Stimulated activated CD4-positive, alpha-beta T cell treated with anti-CD3 and anti-CD28 coated beads, Interleukin-12 subunit alpha, Interleukin-12 subunit beta, amount 100 ng/mL, for 24 hours (primary cell): Measurements from ENCODE around the gene CD79A.

Experiments used
- DNase-seq, 2 experiments: peaks; one replicate each; pipeline ENCODE4 v3.0.0-alpha.2; 2020; ENCODE audit warnings: low read depth in 2 of 2

Gene CD79A

DNA sequence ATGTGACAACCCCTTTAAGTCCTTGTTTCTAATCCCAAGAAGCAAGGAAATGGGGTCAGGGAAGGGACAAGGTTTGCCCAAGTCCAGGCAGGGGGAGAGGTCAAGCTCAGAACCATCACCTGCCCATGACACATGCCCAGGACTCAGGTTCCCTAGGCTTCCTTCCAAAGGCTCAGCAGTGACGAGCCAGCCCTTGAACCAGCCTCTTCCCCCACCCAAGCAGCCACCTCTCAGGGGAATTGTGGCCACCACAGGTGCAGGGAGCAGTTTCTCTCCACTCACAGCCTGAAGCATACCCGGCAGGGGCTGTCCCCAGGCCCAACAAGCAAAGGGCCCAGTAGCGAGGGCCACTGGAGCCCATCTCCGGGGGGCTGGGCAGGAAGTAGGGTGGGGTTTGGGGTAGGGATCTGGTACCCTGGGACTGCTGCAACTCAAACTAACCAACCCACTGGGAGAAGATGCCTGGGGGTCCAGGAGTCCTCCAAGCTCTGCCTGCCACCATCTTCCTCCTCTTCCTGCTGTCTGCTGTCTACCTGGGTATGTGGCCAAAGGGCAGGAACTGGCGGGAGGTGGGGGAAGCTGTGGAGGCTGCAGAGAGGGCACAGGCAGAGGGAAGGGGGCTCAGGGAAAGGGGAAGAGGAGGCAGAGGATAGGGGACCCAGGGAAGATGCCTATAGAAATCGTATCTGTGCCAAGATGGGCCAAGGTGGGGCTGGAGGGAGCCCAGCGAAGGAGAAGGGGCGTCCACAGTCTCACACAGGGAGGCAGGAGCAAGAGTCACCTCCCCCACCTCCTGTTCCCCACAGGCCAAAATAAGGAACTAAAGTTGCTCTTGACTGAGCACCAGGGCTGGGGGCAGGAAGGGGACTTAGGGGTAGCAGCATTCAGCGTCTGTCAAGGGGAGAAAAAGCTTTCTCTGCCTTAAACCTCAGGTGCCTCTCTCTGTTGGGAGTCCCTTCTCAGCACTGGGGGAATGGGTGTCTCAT is at the start of gene CD79A:
Gene CD79A, plus strand, starts transcription at position 433 of the 986 bp plus-strand sequence. Its CDS starts 26 bp downstream, at position 459.
- no peak for DNase-seq

DNA sequence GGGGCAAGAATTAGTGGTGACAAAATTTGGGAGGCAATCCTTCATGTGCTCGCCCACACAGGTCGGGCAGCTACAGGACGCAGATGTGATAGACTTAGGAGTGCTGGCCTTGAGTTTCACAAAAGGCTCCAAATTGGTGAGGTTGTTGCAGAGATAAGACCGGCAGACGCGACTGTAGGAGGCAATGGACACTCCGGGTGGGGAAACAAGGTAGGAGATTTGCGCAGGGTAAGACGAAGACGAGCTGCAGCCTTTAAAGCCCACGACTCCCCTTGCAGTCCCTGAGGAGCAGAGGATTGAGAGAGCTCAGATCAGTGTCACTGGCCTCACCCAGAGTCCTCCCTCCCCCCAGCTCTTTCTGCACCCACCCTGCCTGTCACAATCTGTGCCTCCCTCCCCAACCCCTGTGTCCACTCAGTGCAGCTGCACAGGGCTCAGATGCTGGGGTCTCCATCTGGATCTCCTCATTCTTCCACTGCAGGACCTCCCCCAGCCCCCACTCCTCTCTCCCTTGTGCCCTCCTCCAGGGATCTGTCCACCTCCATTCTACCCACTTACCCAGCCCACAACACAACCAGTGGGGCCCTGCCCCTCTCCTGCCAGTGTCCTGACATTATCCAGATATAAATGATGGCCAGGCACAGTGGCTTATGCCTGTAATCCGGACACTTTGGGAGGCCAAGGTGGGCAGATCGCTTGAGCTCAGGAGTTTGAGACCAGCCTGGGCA is 38.9 kb upstream of the CD79A start:
- DNase-seq = no peak

DNA sequence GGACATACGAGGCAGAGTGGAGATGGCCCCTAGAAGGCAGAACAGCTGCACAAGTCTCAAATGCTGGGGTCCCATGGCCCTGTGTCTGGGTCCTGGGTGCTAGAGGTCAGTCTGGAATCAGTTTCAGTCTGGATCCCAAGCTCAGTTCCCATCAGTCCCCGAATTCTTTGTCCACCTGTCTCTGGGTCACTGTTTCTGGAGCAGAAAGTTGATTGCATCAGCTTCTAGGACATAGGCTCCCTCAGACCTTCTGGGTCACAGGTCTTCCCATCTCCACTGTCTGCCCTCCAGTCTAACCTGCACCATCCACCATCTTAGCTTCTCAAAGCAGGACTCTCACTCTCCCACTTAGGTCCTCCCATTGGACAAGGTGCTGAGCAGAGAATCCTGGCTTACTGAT is 37.9 kb upstream of the CD79A start:
- no peak for DNase-seq

DNA sequence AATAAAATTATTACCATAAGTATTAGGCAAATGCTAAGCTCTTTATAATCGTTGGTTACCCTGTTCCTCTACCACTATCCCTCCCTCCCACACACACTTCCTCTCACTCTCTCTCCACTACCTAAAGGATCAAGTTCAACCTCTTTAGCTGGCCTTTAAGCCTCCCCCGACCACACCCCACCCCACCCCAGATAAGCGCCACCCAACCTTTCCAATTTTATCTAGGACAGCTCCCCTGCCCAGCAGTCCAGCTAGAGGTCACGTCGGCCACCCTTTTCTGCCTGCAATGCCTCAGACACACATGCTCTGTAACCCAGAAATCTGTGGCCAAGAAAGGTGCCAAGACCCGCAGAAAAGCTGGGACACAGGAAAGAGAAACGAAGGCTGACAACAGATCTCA is 33.7 kb upstream of the CD79A start:
- DNase-seq = no peak

DNA sequence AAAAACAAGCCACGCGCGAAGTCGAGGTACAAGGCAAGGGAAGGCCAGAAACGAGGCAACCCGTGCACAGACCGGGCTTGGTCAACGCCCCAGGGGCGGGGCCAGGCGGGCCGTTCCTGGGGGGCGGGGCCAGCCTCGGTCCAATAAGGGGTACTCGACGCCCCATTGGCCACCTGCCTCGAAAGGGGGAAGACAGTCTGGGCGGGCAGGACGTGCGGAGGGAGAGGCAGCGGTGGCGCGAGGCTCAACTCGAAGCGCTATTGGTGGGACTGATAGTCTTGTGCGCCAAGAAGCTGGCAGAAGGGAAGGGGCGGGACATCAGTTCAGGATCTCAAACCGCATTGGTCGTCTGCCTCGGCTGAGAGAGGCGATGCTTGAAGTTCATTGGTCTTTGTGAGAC is 32.5 kb upstream of the CD79A start, which contains the start of gene LYPD4:
Gene LYPD4, minus strand, starts transcription at position 83 of the 400 bp plus-strand sequence. CDS start 5,398 bp downstream, outside the sequence.
- DNase-seq = no peak

DNA sequence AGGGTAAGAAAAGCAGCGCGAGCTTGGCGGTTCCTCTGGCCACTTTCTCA is 32.3 kb upstream of the CD79A start, which contains the start of gene DMRTC2:
Gene DMRTC2, plus strand, starts transcription at position 42 of the 50 bp plus-strand sequence. CDS start 2,387 bp downstream, outside the sequence.
- DNase-seq = no peak

DNA sequence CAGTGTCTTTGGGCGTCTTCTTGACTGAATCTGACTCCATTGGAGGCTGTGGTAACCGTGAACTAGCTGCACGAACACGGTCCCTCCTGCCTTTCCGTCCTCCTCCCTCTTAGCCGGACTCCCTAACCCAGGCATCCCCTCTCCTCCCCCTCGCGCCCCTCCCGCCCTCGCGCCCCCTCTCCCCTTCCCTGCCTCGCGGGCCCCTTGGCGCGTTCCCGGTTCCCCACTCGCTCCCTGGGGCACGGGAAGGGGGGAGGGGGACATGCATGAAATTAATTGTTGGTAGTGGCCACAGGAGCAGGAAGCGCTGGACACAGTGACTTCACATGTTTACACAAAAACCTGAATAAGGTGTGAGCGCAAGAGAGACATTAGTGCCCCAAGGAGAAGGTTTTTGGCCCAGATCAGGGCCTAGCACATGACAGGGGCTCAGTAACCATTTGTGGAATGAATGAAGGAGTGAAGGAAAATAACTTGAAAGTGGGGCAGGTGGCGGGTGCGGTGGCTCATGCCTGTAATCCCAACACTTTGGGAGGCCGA is 32.0 kb upstream of the CD79A start:
- DNase-seq = no peak

DNA sequence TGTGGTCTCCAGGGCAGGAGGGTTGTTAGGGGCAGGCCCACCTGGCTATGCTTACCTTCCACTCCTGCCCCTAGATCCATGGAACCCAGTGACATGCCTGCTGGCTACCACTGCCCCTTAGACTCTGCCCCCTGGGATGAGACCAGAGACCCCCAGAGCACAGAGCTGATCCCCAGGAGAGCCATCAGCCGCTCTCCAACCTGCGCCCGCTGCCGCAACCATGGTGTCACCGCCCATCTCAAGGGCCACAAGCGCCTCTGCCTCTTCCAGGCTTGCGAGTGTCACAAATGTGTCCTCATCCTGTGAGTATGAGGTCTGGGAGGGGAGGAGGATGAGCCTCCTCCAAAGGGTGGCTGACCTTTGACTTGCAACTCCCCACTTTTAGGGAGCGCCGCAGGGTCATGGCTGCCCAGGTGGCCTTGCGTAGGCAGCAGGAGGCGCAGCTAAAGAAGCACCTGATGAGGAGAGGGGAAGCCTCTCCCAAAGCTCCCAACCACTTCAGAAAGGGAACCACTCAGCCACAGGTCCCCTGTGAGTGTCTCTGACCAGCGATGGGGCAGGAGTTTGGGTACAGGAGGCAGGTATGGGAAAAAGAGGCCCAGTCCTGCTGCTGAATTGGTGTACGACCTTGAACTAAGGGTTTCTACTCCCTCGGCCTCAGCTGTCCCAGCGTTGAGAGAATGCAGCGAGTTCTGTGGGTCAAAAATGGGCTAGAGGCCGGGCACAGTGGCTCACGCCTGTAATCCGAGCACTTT is 29.6 kb upstream of the CD79A start:
- no peak for DNase-seq

DNA sequence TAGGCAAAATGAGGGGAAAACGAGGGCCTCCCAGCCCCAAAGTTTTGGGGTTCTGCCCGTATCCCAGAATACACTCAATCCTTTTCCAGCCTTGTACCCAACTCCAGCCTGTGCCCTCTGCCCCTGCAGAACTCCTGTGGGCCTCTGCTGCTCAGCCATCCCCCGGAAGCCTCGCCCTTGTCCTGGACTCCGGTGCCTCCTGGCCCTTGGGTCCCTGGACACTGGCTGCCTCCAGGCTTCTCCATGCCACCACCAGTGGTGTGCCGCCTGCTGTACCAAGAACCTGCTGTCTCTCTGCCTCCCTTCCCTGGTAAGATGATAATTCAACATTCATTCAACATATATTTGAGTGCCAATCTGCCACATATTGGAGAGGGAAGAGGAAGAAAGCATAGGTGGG is 28.4 kb upstream of the CD79A start:
- no peak for DNase-seq

DNA sequence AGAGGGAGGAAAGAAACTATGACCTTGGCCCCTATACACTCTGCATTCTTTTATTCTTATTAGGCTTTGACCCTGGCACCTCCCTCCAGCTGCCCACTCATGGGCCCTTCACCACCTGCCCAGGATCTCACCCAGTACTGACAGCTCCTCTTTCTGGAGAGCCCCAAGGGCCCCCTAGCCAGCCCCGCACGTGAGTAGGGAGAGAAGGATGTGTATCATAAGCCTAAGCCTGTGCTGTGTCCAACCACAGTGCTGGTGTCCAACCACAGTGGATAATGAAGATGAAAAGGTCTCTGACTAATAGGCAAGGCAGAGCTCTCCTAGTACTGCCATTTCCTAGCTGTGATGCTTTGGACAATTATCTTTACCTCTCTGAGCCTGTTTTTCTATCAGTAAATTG is 28.0 kb upstream of the CD79A start:
- no peak for DNase-seq

DNA sequence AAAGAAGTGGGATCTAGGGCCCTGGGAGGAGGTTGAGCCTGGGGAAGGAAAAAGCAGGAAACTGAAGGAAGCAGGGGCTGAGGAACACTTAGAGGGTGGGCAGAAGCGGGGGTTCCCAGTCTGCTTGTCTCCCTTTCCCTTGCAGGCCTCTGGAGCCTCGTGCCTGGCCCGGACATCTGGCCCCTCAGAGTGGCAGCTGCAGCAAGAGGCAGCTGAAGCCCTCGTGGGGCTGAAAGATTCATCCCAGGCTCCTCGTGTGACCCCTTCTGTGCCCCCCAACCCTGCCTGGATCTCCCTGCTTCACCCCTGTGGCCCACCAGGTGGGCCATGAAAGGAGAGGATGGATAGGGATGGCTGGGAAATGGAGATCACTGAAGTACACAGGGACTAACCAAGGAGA is 26.7 kb upstream of the CD79A start:
- no peak for DNase-seq

DNA sequence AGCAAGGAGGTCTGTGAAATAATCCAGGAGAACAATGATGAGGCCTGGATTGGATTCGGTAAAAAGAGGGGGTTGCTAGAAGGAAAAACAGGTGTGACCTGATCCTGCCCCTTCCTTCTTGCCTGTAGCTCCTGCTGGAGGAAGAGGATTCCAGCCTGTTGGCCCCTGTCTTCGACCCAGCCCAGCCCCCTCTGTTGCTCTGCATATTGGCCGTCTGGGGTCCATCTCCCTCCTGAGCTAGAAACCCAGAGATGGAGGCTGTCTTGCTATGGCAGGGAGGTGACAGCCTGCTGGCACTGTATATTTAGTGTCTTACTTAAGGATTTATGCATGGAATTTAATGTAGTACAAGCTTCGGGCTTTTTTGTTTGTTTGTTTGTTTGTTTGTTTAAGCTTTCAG is 25.6 kb upstream of the CD79A start:
- DNase-seq = no peak

DNA sequence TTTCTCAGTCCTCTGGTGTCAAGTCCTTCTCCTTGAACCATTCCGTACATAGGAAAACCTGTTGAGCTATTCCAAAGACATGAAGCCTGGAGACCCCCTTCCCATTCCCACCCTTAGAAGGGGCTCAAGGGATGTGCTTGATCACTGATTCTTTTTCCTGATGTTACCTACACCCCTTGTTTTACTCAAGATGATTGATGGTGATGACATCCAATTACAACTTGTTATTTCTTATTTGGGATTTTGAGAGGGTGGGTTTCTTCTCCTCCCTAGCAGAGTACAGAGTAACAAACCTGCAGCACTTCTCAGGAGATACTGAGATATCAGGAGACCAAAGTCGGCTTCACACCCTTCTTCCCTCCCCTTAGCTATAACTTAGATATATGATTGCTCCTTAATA is 23.7 kb upstream of the CD79A start:
- DNase-seq = no peak

DNA sequence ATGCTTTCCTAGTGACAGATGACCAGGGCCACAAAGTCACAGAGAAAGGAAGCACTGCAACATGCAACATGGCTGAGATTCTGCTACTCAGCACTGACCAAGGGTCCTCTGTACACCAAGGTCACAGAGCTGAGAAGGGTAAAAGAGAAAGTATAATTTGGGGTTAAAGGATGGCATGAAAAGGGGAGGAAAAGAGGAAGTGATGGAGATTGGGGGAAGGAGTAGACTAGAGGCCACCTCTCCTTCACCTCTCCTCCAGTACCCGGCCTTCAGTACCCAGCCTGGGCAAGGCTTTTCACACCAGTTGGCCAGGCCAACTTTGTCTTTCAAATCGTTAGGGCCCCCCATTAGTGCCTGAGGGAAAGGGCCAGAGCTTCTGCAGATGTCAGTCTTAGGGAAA is 23.3 kb upstream of the CD79A start:
- DNase-seq = no peak

DNA sequence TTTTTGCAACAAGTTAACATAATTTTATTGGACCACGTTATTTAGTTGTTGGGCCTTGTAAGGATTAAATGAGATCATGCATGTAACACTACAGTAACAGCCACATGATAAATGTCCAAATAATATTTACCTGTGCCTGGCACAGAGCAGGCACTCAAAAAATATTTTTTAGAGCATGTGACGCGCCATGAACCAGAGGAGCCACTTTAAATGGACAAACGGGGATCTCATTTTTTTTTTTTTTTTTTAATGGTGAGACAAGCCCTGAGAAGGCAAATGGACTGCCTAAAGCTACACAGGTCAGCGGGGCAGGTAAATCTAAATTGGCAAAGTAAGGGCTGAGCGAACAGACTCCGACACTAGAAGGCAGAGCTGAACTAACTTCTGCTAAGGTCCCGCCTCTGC is 17.9 kb upstream of the CD79A start:
- DNase-seq = no peak

DNA sequence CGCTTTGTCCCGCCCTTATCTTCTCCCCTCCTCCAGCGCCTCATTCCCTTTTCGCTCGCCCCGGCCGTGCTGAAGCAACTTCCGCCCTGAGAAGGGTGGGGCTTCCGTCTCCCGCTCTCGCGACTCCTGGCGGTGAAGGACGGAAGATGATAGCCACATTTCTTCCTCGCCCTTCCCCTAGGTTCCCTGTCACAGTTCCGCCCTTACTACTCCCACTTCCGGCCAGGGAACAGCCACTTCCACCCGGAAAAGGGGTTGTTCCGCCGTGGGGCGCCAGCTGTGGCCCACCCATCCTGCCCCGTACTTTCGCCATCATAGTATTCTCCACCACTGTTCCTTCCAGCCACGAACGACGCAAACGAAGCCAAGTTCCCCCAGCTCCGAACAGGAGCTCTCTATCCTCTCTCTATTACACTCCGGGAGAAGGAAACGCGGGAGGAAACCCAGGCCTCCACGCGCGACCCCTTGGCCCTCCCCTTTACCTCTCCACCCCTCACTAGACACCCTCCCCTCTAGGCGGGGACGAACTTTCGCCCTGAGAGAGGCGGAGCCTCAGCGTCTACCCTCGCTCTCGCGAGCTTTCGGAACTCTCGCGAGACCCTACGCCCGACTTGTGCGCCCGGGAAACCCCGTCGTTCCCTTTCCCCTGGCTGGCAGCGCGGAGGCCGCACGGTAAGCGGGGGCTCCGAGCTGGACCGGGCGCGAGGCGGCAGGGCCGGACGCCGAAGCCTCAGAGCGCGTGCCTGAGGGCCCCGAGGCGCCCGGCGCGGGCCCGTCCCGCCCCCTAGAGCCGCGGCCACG is 17.3 kb upstream of the CD79A start, which contains the start of gene RPS19:
Gene RPS19, plus strand, starts transcription at position 638 of the 801 bp plus-strand sequence. CDS start 520 bp downstream, outside the sequence.
- peak; percentile 96 to 97 for DNase-seq

DNA sequence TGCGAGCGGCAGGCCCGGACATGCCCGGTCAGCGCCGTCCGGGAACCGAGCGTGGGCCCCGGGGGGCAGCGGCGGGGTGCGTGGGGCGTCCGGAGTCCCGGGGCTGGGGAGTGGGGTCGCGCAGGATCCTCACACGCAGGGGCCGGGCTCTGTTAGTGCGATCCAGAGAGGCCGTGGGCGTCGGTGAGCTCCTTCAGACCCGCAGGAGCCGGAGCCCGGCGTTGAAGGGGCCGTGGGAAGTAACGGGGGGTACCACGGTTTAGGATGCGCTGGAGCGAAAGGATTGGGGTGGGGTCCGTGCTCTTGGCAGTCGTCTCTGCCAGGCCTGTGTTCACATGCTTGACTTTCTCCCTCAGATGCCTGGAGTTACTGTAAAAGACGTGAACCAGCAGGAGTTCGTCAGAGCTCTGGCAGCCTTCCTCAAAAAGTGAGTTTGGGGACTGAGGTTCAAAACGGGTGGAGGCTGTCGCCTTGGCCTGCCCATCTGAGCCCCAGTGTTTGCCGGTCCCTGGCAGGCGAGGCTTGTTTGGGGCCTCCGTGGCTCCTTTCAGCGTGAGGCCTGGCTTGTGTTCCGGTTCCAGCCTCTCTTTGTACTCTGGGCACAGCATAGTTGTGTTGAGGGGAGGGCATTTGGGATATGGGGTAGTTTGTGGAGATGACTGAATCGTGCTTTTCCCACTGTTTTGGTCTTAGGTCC is 16.5 kb upstream of the CD79A start:
- DNase-seq = no peak

DNA sequence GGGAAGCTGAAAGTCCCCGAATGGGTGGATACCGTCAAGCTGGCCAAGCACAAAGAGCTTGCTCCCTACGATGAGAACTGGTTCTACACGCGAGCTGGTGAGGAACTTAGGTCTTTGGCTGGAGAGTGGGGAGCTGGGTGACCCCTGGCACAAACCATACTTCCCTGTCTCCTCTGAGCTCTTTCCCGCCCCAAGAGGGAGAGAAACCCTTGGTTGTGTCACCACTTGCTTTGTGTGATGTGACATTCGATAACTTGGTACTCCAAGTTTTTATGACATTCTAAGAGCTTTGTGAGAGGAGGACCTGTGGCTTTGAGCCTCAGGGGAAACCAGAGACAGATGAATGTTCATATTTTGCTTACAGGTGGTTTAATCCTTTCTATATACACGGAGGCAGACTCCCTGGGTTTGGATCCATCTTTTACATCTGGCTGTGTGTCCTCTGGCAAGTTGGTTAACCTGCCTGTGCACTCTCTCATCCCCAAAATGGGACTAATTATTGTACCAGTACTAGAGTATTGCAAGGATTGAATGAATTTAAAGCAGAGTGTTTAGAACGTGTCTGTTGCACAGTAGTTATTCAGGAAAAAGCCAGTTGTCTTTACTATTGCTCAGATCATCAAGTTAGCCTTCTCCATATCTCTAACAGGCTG is 15.8 kb upstream of the CD79A start:
- no peak for DNase-seq

DNA sequence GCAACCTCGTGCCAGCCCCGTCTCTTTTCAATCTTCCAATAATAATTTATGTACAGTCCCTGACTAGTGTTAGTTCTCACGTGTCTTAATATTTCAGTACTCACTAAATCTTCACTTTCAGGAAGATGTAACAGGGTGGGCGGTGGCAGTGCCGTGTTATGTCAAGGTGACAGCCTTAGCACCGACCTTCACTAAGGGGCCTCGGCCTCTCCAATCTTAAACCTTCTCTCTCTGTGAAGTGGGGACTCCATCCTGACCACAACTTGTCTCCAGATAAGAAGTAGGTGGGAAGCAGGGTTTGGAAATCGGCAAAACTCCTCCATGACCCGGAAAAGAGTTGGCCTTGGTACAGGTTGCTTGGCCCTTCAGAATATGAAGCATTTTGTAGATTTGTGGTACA is 15.2 kb upstream of the CD79A start:
- DNase-seq = no peak

DNA sequence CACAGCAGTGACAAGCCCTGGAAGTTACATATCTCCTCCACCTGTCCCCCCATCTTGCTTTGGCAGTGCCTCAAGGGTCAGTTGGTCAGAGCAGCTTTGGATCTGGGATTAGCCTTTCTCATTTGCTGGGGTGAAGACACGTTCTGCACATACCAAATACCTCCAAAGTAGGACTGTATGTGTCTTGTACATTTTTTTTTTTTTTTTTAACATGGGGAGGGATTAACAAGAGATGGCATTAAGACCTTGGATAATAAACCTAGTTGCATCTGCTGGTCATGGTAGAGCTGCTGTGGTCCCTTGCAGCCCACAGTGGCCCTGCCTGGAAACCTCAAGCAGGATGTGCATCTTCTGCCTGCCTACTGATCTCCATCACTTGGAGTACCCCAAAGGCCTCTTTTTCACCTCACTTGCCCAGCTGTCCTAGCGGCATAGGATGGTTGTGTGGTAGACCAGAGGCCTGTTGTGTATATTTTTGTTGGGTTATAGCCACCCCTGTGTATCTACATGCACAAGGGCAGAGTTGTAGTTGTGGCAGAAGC is 14.6 kb upstream of the CD79A start:
- no peak for DNase-seq
